A673 (cell line): Measurements from ENCODE around the gene SLF2. TPM values are rescaled to one million over a fixed set of nuclear protein-coding genes. Genes with fewer than 3 reads are reported as not detected.

Experiments used
- BruUV-seq: library from RNA; stranded (reverse); fragments of 400-500 nt; replicated peaks from 2 replicates; lab custom pipeline; 2021; lab: Mats Ljungman, UMichigan
- CTCF ChIA-PET: fragments of 300-600 bp; sonication (Branson Sonifier 250); formaldehyde crosslinking; loops from one replicate; lab custom pipeline; 2022; ENCODE audit warnings: antibody characterized with exemption; lab: Charles Lee
- POLR2A ChIA-PET: fragments of 300-600 bp; sonication (Branson Sonifier 250); formaldehyde crosslinking; loops from one replicate; lab custom pipeline; 2022; ENCODE audit warnings: antibody characterized with exemption; ENCODE audit not compliant: low non-redundant PET; lab: Charles Lee
- DNase-seq: peaks from one replicate; pipeline ENCODE4 v3.0.0-alpha.2; 2015; ENCODE audit warnings: low spot score
- H3K27ac ChIP-seq: fragments of 200-600 bp; sonication (generic); 2 replicates; pipeline ENCODE4 v1.5.1; 2016; ENCODE audit warnings: mixed run types, low read depth, mild to moderate bottlenecking, mixed read lengths, antibody characterized with exemption, low read length; ENCODE audit not compliant: poor library complexity, severe bottlenecking
- H3K27me3 ChIP-seq: fragments of 200-600 bp; sonication (generic); replicated peaks from 2 replicates; pipeline ENCODE4 v1.6.1; 2017; ENCODE audit warnings: mixed run types, low read depth, mild to moderate bottlenecking, mixed read lengths, antibody characterized with exemption, low read length; ENCODE audit not compliant: insufficient read depth, poor library complexity
- H3K36me3 ChIP-seq: fragments of 200-600 bp; sonication (generic); 2 replicates; pipeline ENCODE4 v1.6.1; 2016; ENCODE audit warnings: mixed run types, mild to moderate bottlenecking, mixed read lengths, antibody characterized with exemption, low read length; ENCODE audit not compliant: insufficient read depth, poor library complexity, severe bottlenecking
- H3K4me1 ChIP-seq: fragments of 200-600 bp; sonication (generic); 2 replicates; pipeline ENCODE4 v1.6.1; 2017; ENCODE audit warnings: mixed run types, mild to moderate bottlenecking, mixed read lengths, antibody characterized with exemption, low read length; ENCODE audit not compliant: insufficient read depth, poor library complexity, severe bottlenecking
- H3K4me3 ChIP-seq: fragments of 200-600 bp; sonication (generic); 2 replicates; pipeline ENCODE4 v1.5.1; 2016; ENCODE audit warnings: low read depth, mixed run types, mild to moderate bottlenecking, mixed read lengths, low read length; ENCODE audit not compliant: poor library complexity, severe bottlenecking
- H3K9me3 ChIP-seq: fragments of 200-600 bp; sonication (generic); 2 replicates; pipeline ENCODE4 v1.6.1; 2016; ENCODE audit warnings: mixed run types, low read depth, mild to moderate bottlenecking, mixed read lengths, antibody characterized with exemption, low read length; ENCODE audit not compliant: poor library complexity, severe bottlenecking
- CTCF ChIP-seq: fragments of 300-800, 200-600 bp; sonication (generic); conservative IDR thresholded peaks from 2 replicates; pipeline ENCODE4 v1.5.1; 2017; ENCODE audit warnings: low read depth, mild to moderate bottlenecking, antibody characterized with exemption, low read length, moderate library complexity, mixed read lengths
- EZH2 ChIP-seq: fragments of 200-600 bp; sonication (generic); IDR thresholded peaks from 2 replicates; pipeline ENCODE4 v1.6.1; 2017; ENCODE audit warnings: borderline replicate concordance, low read depth, mild to moderate bottlenecking, mixed read lengths, antibody characterized with exemption, low read length; ENCODE audit not compliant: poor library complexity, severe bottlenecking
- intact Hi-C: fragments of 100-400 bp; cut with micrococcal nuclease; formaldehyde crosslinking; loops from one replicate; pipeline ENCODE4 v1.10.0; 2022; ENCODE audit not compliant: unreplicated experiment
- total RNA-seq: library from RNA; stranded (reverse); gene quantifications from 2 replicates; pipeline ENCODE4 v1.2.3, GENCODE V29; 2021

Gene SLF2
- total RNA-seq, 1 experiment from 2014 or later = 39.4 TPM

GRCh38 chr10:100923580-100923979 is 10.8 kb downstream of the SLF2 start:
- H3K36me3 ChIP-seq = peaks cover 79% of the 10 kb centered on the region
- TF ChIP-seq EZH2 (no peak), CTCF (no peak)
- H3K27ac ChIP-seq = no peak overlapping the region
- POLR2A ChIA-PET = no interaction called here
- H3K4me3 ChIP-seq = no peak overlapping the region
- intact Hi-C loops = no loop called here
- no TSS peak for BruUV-seq
- CTCF ChIA-PET = no interaction called here
- DNase-seq = no peak
- H3K4me1 ChIP-seq = no peaks in the 10 kb centered on the region
- H3K9me3 ChIP-seq = no peaks in the 10 kb centered on the region
- no peaks in the 10 kb centered on the region for H3K27me3 ChIP-seq

GRCh38 chr10:100927266-100927665 is 14.5 kb downstream of the SLF2 start:
- ChIA-PET POLR2A (no interaction called here), CTCF (no interaction called here)
- BruUV-seq = no TSS peak
- Histone ChIP-seq H3K27me3 (no peaks in the 10 kb centered on the region), H3K9me3 (no peaks in the 10 kb centered on the region), H3K36me3 (peaks cover 81% of the 10 kb centered on the region), H3K4me1 (no peaks in the 10 kb centered on the region), H3K27ac (no peak overlapping the region), H3K4me3 (no peak overlapping the region)
- intact Hi-C loops = no loop called here
- DNase-seq = no peak
- TF ChIP-seq CTCF (no peak), EZH2 (no peak)

GRCh38 chr10:100928039-100928438 is 15.3 kb downstream of the SLF2 start:
- no peak overlapping the region for H3K4me3 ChIP-seq
- H3K9me3 ChIP-seq = no peaks in the 10 kb centered on the region
- ChIA-PET CTCF (no interaction called here), POLR2A (interaction anchor here (0.7 kb wide), 1 partner anchor 1123 kb away, joined by 3 read pairs; no protein-coding TSS in a partner anchor)
- intact Hi-C loops = no loop called here
- H3K27me3 ChIP-seq = no peaks in the 10 kb centered on the region
- no peak for DNase-seq
- peaks cover 86% of the 10 kb centered on the region for H3K36me3 ChIP-seq
- H3K27ac ChIP-seq = no peak overlapping the region
- H3K4me1 ChIP-seq = no peaks in the 10 kb centered on the region
- no peak for TF ChIP-seq CTCF
- TF ChIP-seq EZH2 = no peak
- no TSS peak for BruUV-seq
